Activated naive CD8-positive, alpha-beta T cell treated with anti-CD3 and anti-CD28 coated beads, Interleukin-2, amount 10 ng/mL, durations not matched to agents 7 days and 5 days (primary cell): Measurements from ENCODE around the gene PLCL1. TPM values are rescaled to one million over a fixed set of nuclear protein-coding genes. Genes with fewer than 3 reads are reported as not detected.

Experiments used
- ATAC-seq: fragments of 150-1000 bp; cut with Tn5 transposase; one replicate; pipeline ENCODE4 v1.10.0; 2021; ENCODE audit warnings: low read depth, moderate library complexity
- POLR2A ChIA-PET: fragments of 350-600 bp; sonication (Branson Sonifier 250); formaldehyde crosslinking; loops from one replicate; lab custom pipeline; 2021; ENCODE audit warnings: antibody characterized with exemption; lab: Charles Lee
- DNase-seq: peaks from one replicate; pipeline ENCODE4 v3.0.0; 2021
- H3K27ac Mint-ChIP-seq: one replicate; pipeline ENCODE4 v1.8.0; 2022; ENCODE audit warnings: mild to moderate bottlenecking, mixed read lengths
- H3K27me3 Mint-ChIP-seq: one replicate; pipeline ENCODE4 v1.8.0; 2022; ENCODE audit warnings: mild to moderate bottlenecking, moderate library complexity, mixed read lengths
- H3K36me3 Mint-ChIP-seq: one replicate; pipeline ENCODE4 v1.8.0; 2021; ENCODE audit warnings: mild to moderate bottlenecking, mixed read lengths
- H3K4me1 Mint-ChIP-seq: one replicate; pipeline ENCODE4 v1.8.0; 2021; ENCODE audit warnings: mixed read lengths
- H3K4me3 Mint-ChIP-seq: one replicate; pipeline ENCODE4 v1.8.0; 2022; ENCODE audit warnings: mild to moderate bottlenecking, moderate library complexity, mixed read lengths
- H3K9me3 Mint-ChIP-seq: one replicate; pipeline ENCODE4 v1.8.0; 2021; ENCODE audit warnings: mixed read lengths
- total RNA-seq, 2 experiments: library from RNA; stranded (reverse); gene quantifications; one replicate each; pipeline ENCODE4 v1.2.3, GENCODE V29; 2021

The PLCL1 gene
- 1 to 10 TPM; 1.2 to 1.3 TPM for total RNA-seq

DNA sequence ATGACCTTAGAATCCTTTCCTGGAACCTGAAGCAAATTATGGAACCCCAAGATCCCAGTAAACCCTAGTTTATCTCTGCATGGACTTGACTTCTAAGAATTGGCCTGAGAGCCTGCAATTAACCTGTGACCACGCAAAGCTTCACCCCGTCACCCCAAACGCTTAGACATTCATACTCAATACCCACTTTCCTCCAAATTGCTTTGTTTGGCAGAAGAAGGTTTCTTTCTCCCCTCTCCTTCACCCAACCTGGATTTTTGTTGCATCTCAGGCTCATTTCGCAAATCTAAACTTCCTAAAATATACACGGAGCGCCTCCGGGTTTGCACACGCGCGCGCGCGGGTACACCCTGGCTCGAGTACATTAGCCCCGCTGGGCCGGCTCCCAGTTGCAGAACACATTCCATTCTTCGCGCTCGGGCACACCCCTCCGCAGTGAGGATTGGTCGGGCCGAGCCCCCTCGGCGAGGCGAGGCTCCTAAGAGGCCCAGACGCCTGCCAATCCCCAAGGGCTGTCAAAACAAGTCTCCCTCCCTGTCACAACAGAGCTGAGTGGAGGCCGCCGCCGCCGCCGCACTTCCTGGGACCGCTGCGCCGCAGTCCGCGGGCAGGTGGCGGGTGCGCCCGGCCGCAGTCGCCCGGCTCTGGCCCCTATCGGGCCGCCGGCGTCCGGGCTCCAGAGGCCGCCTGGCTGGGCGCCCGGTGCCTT, at the start of gene PLCL1:
Gene PLCL1, plus strand, starts transcription at position 545 of the 709 bp plus-strand sequence.
- Mint-ChIP-seq H3K27me3 (peaks cover 20% of the 10 kb centered on the region), H3K9me3 (no peaks in the 10 kb centered on the region), H3K4me3 (peak within 1 kb of the TSS; percentile 89), H3K4me1 (peaks cover 16% of the 10 kb centered on the region), H3K27ac (peak within 1 kb of the TSS; percentile 61), H3K36me3 (no peaks in the 10 kb centered on the region)
- DNase-seq (peak; percentile 86), ATAC-seq (peak; percentile 100)
- POLR2A ChIA-PET, result interaction anchor here (1.6 kb wide), 1 partner anchor 34 kb away, joined by 4 read pairs; no protein-coding TSS in a partner anchor

DNA sequence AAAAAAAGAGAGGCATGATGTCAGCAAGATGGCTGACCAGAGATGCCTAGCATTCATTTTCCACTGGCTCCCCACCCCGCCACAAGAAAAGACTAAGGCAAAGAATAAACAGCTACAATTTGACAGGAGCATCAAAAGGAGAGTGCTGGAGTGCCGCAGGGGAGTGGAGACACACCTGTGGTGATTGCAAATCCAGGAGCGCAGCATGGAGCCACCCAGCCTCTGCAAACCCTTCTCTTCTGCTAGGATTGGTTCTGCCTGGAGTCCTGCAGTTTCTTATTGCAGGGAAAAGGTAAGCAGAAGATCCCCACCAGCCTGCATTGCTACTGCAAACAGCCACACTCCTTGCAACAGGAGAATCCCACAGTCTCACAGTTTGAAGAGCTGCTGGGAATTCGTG, 45.4 kb upstream of the PLCL1 start:
- Mint-ChIP-seq H3K36me3 (no peaks in the 10 kb centered on the region), H3K27ac (no peak overlapping the region), H3K27me3 (peaks cover 7% of the 10 kb centered on the region), H3K4me1 (no peaks in the 10 kb centered on the region), H3K4me3 (no peak overlapping the region), H3K9me3 (peaks cover 1% of the 10 kb centered on the region)
- DNase-seq (no peak), ATAC-seq (no peak)
- POLR2A ChIA-PET, result no interaction called here

DNA sequence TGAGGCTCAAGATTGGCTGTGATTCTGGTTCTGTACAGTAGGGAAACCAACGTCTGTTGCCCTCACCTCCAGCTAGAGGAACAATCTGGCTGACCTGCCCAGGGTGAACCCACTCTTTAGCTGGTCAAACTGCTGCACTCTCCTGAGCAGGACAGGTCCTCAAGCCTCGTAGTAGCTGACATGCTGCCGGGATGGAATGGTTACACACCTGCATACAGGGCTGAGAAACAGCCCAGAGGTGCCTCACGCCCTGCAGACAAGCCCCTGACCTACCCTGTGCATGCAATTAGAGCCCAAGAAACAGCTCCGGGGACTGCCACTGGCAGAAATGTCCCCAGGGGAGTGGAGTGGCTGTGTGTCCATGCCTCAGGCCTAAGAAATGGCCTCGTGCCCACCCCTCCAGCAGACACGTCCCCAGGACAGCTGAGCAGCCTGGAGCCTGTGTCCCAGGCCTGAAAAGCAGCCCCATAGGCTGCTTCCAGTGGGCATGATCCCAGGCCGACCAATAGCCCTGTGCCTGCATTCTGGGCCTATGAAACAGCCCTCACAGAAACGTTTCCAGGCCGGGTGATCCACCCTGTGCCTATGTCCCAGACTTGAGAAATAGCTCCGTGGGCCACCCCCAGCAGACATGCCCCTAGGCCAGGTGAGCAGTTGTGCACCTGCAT, 44.6 kb upstream of the PLCL1 start:
- Mint-ChIP-seq H3K9me3 (peaks cover 1% of the 10 kb centered on the region), H3K4me3 (no peak overlapping the region), H3K4me1 (no peaks in the 10 kb centered on the region), H3K27ac (no peak overlapping the region), H3K36me3 (no peaks in the 10 kb centered on the region), H3K27me3 (peaks cover 7% of the 10 kb centered on the region)
- DNase-seq (no peak), ATAC-seq (no peak)
- POLR2A ChIA-PET, result no interaction called here

DNA sequence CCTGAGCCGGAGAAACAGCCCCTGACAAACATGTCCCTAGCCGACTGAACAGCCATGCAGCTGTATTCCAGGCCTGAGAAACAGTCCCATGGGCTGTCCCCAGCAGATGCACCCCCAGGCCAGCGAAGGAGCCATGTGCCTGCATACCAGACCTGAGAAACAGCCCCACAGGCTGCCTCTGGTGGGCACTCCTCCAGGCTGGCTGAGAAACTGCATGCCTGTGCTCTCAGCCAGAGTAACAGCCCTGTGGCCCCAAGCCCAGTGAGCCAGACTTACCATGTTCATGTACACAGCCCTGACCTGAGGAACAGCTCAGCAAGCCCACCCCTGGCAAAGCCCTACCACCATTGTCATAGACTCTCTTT, 44.1 kb upstream of the PLCL1 start:
- Mint-ChIP-seq H3K4me3 (no peak overlapping the region), H3K4me1 (no peaks in the 10 kb centered on the region), H3K27ac (no peak overlapping the region), H3K9me3 (peaks cover 1% of the 10 kb centered on the region), H3K36me3 (no peaks in the 10 kb centered on the region), H3K27me3 (peaks cover 7% of the 10 kb centered on the region)
- POLR2A ChIA-PET, result no interaction called here
- no peak for ATAC-seq
- no peak for DNase-seq

DNA sequence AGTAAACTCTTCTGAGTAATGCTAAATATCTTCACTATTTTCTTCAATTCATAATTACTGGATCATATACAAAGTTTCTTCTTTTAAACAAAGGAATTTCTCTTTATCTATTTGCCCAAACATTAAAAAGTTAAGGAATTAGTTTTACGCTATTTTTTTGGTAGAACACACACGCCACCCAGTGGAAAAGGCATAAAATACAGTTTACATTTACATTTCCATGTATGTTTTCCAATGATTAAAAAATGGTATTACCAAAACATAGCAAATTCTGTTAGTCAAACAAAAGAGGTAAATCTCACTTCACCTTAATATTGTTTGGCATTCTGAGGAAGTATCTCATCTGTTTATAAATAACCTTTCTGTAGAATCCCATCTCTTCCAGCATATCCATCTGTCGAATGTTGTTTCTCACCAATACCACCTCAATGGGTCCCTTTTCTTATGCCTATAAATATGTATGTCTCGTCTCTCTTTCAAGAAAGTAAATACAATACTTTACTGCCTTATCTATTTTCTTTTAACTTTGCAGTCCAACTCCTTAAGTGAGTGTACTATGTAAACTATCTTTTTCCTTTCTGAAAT, 26.5 kb upstream of the PLCL1 start:
- Mint-ChIP-seq H3K27ac (no peak overlapping the region), H3K9me3 (no peaks in the 10 kb centered on the region), H3K4me1 (peaks cover 3% of the 10 kb centered on the region), H3K4me3 (no peak overlapping the region), H3K27me3 (peaks cover 11% of the 10 kb centered on the region), H3K36me3 (no peaks in the 10 kb centered on the region)
- POLR2A ChIA-PET, result no interaction called here
- DNase-seq (no peak), ATAC-seq (no peak)

DNA sequence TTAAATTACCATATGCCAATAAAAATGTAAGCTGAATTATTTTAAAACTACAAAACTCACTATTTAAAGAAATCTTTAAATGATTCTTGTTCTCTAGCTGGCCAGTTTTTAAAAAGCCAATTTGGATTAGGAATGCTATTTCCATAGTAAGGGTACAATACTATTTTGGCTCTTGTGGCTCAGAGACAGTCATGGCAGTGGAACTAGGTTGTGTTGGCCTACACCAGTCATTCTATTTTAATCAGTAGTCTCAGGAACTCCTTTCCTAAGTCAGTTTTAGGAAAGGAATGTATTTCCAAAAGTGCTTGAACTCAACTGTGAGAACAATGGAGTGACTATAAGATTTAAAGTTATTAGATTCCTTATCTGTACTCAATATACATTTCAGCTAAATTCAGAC, 25.1 kb upstream of the PLCL1 start:
- no peak overlapping the region for H3K27ac Mint-ChIP-seq
- POLR2A ChIA-PET, result interaction anchor here (1.0 kb wide), 1 partner anchor 391 kb away, joined by 3 read pairs; no protein-coding TSS in a partner anchor
- no peaks in the 10 kb centered on the region for H3K9me3 Mint-ChIP-seq
- no peaks in the 10 kb centered on the region for H3K36me3 Mint-ChIP-seq
- no peak for ATAC-seq
- peaks cover 3% of the 10 kb centered on the region for H3K4me1 Mint-ChIP-seq
- DNase-seq, result no peak
- H3K27me3 Mint-ChIP-seq, result peaks cover 19% of the 10 kb centered on the region
- no peak overlapping the region for H3K4me3 Mint-ChIP-seq

DNA sequence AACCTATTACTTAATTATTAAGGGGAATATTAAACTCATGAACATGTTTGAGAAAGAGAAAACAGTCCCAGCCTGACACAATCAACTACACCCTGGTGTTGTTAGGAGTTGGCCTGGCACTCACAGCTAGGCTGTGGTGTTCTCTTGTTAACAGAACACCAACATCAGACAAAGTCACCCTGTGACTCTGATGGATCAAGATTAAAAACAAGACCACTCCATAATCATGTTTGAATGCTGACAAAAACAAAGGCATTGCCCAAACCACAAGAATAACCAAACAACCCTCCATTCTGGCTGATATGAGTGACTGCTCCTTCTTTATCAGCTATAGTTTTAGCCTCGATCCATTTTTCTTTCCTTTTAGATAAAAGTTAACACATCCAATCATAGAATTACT, 22.3 kb upstream of the PLCL1 start:
- ATAC-seq (no peak), DNase-seq (no peak)
- POLR2A ChIA-PET, result no interaction called here
- H3K27ac Mint-ChIP-seq, result no peak overlapping the region
- no peak overlapping the region for H3K4me3 Mint-ChIP-seq
- peaks cover 3% of the 10 kb centered on the region for H3K4me1 Mint-ChIP-seq
- no peaks in the 10 kb centered on the region for H3K9me3 Mint-ChIP-seq
- peaks cover 16% of the 10 kb centered on the region for H3K27me3 Mint-ChIP-seq
- H3K36me3 Mint-ChIP-seq, result no peaks in the 10 kb centered on the region

DNA sequence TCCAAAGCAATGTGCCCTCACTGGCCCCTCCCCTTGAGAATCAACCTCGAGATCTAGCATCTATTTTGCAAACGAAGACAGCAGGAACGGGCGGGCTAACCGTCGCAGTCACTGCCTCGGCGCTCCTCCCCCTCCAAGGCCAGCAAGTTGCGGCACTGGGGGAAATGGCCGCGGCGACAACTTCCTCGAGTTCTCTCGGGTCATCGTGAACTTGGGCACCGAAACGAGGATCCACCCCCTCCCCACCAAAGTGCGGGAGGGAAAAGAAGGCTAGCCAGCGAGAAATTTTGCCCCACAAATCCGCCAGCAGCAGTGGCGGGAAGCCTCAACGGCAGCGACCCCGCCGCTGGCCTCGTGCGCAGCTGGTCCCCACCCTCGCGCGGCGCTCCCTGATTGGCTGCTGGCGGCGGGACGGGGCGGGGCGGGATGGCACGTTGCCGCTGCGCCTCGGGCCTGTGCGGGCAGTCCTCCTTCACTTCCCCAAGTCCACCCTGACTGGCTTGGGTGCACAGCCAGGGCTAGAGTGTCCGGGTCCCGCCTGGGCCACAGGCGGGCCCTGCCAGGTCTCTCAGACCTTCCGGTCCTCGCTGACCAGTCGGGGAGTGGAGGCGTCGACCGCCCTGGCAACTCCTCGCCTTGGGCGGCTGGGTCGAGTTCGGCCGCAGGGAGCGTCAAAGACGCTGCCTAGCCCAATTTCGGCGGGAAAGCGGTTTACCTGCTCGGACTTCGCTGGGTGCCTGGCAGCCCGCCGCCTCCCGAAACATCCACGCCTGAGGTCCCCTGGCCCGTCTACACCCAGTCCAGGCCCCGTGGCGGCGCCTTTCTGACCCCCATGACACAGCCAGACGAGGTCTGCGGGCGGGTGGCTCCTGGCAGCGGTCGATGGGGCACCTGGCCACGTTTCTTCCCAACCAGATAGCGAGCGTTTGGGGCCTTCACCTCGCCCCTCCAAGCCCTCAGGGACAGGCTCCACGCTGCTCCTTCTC, 19.1 kb upstream of the PLCL1 start, which contains the start of gene BOLL:
Gene BOLL, minus strand, starts transcription at position 364 of the 986 bp plus-strand sequence. CDS start 3,469 bp downstream, outside the sequence.
- no peaks in the 10 kb centered on the region for H3K9me3 Mint-ChIP-seq
- peaks cover 3% of the 10 kb centered on the region for H3K4me1 Mint-ChIP-seq
- no peaks in the 10 kb centered on the region for H3K36me3 Mint-ChIP-seq
- DNase-seq, result no peak
- H3K27ac Mint-ChIP-seq, result no peak within 1 kb of the TSS
- peak within 1 kb of the TSS; percentile 78 for H3K4me3 Mint-ChIP-seq
- H3K27me3 Mint-ChIP-seq, result peaks cover 36% of the 10 kb centered on the region
- POLR2A ChIA-PET, result no interaction called here
- ATAC-seq, result no peak

DNA sequence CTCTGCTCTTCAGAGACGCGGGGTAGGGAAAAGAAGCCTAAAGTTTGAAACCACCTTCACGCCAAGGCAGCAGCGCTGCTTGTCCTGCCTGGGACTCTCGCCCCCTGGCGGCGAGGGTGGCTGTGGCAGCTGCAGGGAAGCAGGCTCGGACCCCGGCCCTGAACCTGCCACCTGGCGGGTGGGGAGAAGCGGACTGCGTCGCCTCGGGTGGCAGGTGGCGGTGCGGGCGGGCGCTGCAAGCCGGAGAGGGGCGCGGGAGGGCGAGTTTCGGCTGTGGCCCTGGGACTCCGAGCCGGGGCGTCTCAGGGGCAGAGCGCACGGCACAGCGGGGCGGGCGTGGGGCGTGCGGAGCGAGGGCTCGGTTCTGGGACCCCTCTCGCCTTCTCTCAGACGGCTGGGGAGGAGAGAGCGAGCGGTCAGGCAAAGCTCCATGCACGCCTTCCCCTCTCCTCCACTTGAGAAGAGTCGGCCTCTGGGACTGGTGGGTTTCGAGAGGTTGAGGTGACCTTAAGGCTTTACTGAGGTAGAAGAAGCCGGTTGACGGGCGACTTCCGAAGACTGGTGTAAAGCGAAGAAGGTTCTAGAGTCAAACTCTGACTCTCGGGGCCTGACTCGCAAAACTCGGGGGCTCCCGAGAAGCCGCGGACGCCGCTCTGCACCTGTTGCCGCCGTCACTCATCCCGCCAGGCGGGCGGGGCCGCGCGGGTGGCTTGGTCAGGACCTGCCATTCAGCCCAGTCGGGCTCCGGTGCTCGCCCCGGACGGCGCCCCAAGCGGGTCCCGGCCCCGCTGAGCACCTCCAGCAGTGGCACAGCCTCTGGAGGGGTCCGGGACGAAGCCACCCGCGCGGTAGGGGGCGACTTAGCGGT, 18.1 kb upstream of the PLCL1 start:
- POLR2A ChIA-PET, result no interaction called here

DNA sequence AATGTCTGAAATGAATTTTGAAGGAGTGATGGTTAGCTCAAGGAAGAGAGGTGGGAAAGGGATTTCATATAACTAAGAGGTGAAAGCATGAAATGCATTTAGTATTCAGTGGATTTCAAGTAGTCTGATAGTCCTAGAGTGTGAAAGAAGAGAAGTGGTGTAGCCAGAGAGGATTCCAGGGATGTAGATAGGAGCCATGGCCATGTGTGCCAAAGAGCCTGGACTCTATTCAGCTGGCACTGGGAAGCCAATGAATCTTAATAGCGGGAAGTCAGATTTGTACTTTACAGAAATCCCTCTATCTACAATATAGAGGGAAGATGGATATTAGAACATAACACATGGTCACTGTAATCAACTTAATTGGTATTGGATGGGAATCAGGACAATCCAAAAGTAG, 10.9 kb upstream of the PLCL1 start:
- H3K27me3 Mint-ChIP-seq, result peaks cover 40% of the 10 kb centered on the region
- H3K9me3 Mint-ChIP-seq, result peaks cover 6% of the 10 kb centered on the region
- no peak overlapping the region for H3K4me3 Mint-ChIP-seq
- POLR2A ChIA-PET, result no interaction called here
- DNase-seq (no peak), ATAC-seq (no peak)
- no peak overlapping the region for H3K27ac Mint-ChIP-seq
- H3K4me1 Mint-ChIP-seq, result no peaks in the 10 kb centered on the region
- no peaks in the 10 kb centered on the region for H3K36me3 Mint-ChIP-seq

More for the DNA sequence above, 18.1 kb upstream of the PLCL1 start:
- H3K27me3 Mint-ChIP-seq, result peaks cover 40% of the 10 kb centered on the region
- H3K4me3 Mint-ChIP-seq, result peak overlapping the region; percentile 78
- no peaks in the 10 kb centered on the region for H3K9me3 Mint-ChIP-seq
- DNase-seq (peak; percentile 80), ATAC-seq (peak; percentile 74)
- H3K36me3 Mint-ChIP-seq, result no peaks in the 10 kb centered on the region
- peaks cover 3% of the 10 kb centered on the region for H3K4me1 Mint-ChIP-seq
- no peak overlapping the region for H3K27ac Mint-ChIP-seq

DNA sequence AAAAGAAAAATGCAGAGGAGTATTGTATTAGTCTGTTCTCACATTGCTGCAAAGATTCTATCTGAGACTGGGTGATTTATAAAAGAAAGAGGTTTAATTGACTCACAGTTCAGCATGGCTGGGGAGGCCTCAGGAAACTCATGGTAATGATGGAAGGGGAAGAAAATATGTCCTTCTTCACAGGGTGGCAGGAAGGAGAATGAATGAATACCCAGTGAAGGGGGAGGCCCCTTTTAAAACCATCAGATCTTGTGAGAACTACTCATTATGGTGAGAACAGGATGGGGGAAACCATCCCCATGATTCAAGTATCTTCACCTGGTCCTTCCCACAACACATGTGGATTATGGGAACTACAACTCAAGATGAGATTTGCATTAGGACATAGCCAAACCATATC, 9.1 kb upstream of the PLCL1 start:
- H3K27ac Mint-ChIP-seq, result no peak overlapping the region
- DNase-seq (no peak), ATAC-seq (no peak)
- POLR2A ChIA-PET, result no interaction called here
- peaks cover 6% of the 10 kb centered on the region for H3K9me3 Mint-ChIP-seq
- no peaks in the 10 kb centered on the region for H3K4me1 Mint-ChIP-seq
- H3K36me3 Mint-ChIP-seq, result no peaks in the 10 kb centered on the region
- no peak overlapping the region for H3K4me3 Mint-ChIP-seq
- H3K27me3 Mint-ChIP-seq, result peaks cover 32% of the 10 kb centered on the region

DNA sequence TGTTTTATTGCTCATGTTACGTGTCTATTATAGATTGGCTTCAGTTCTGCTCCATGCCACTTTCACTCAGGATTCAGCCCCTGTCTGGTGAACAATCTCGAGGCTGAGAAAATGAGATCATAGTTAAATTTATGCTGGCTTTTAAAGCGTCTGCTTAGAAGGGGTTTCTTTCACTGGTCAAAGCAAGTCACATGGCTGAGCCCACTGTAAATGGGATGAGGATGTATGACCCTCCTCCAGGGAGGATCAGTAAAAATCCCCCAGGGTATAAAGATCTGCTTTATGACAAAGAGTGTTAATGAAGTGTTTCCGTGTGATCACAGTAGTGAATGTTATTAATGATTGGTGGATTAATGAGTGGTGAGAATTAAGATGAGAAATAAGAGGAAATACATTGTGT, 6.2 kb upstream of the PLCL1 start:
- no peak for ATAC-seq
- Mint-ChIP-seq H3K27ac (no peak overlapping the region), H3K4me1 (peaks cover 2% of the 10 kb centered on the region), H3K4me3 (no peak overlapping the region), H3K36me3 (no peaks in the 10 kb centered on the region), H3K27me3 (peaks cover 19% of the 10 kb centered on the region), H3K9me3 (peaks cover 4% of the 10 kb centered on the region)
- DNase-seq, result no peak
- POLR2A ChIA-PET, result no interaction called here
